Measurements from ENCODE around the gene SLCO2B1.
"Not testable (repeated sequence)": the region's sequence is repeated elsewhere in the genome, so short reads cannot be mapped to it uniquely, and the experiment has no call there.

The SLCO2B1 gene, protein sequence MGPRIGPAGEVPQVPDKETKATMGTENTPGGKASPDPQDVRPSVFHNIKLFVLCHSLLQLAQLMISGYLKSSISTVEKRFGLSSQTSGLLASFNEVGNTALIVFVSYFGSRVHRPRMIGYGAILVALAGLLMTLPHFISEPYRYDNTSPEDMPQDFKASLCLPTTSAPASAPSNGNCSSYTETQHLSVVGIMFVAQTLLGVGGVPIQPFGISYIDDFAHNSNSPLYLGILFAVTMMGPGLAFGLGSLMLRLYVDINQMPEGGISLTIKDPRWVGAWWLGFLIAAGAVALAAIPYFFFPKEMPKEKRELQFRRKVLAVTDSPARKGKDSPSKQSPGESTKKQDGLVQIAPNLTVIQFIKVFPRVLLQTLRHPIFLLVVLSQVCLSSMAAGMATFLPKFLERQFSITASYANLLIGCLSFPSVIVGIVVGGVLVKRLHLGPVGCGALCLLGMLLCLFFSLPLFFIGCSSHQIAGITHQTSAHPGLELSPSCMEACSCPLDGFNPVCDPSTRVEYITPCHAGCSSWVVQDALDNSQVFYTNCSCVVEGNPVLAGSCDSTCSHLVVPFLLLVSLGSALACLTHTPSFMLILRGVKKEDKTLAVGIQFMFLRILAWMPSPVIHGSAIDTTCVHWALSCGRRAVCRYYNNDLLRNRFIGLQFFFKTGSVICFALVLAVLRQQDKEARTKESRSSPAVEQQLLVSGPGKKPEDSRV
- total RNA-seq: 0 reads per million in 3 donors

- no peaks in the 10 kb centered on the region for H3K4me1 ChIP-seq (ENCODE audit: control insufficient read depth, insufficient read depth, low read length, poor library complexity, severe bottlenecking)
- no peaks in the 10 kb centered on the region for H3K9me3 ChIP-seq (ENCODE audit: control insufficient read depth, low read length)
- no peaks in the 10 kb centered on the region for H3K36me3 ChIP-seq (ENCODE audit: control insufficient read depth, insufficient read depth, low read length)
- no peak within 1 kb of the TSS for H3K27ac ChIP-seq (ENCODE audit: insufficient read depth, low read length, poor library complexity, severe bottlenecking)
- no peak for DNase-seq
- no peaks in the 10 kb centered on the region for H3K27me3 ChIP-seq (replicated peaks; ENCODE audit: control insufficient read depth, insufficient read depth, low read length, poor library complexity, severe bottlenecking)
- H3K4me3 ChIP-seq (ENCODE audit: insufficient read depth, low read depth, low read length, poor library complexity, severe bottlenecking): no peak within 1 kb of the TSS
Measured at GRCh38 chr11:75150879-75151278, at the start of gene SLCO2B1. Gene SLCO2B1 (plus strand): TSS chr11:75151107. CDS start chr11:75151382, 275 bp downstream.

GRCh38 chr11:75101424-75102128 is 49.3 kb upstream of the SLCO2B1 start:
- H3K4me1 ChIP-seq (ENCODE audit: control insufficient read depth, insufficient read depth, low read length, poor library complexity, severe bottlenecking): no peaks in the 10 kb centered on the region
- H3K27me3 ChIP-seq (replicated peaks; ENCODE audit: control insufficient read depth, insufficient read depth, low read length, poor library complexity, severe bottlenecking): no peaks in the 10 kb centered on the region
- H3K27ac ChIP-seq (ENCODE audit: insufficient read depth, low read length, poor library complexity, severe bottlenecking): no peak overlapping the region
- no peak for DNase-seq
- no peak overlapping the region for H3K4me3 ChIP-seq (ENCODE audit: insufficient read depth, low read depth, low read length, poor library complexity, severe bottlenecking)
- no peaks in the 10 kb centered on the region for H3K36me3 ChIP-seq (ENCODE audit: control insufficient read depth, insufficient read depth, low read length)
- H3K9me3 ChIP-seq (ENCODE audit: control insufficient read depth, low read length): no peaks in the 10 kb centered on the region

GRCh38 chr11:75103380-75104026 is 47.4 kb upstream of the SLCO2B1 start:
- no peak overlapping the region for H3K27ac ChIP-seq (ENCODE audit: insufficient read depth, low read length, poor library complexity, severe bottlenecking)
- no peaks in the 10 kb centered on the region for H3K4me1 ChIP-seq (ENCODE audit: control insufficient read depth, insufficient read depth, low read length, poor library complexity, severe bottlenecking)
- H3K4me3 ChIP-seq (ENCODE audit: insufficient read depth, low read depth, low read length, poor library complexity, severe bottlenecking): no peak overlapping the region
- H3K9me3 ChIP-seq (ENCODE audit: control insufficient read depth, low read length): no peaks in the 10 kb centered on the region
- H3K27me3 ChIP-seq (replicated peaks; ENCODE audit: control insufficient read depth, insufficient read depth, low read length, poor library complexity, severe bottlenecking): no peaks in the 10 kb centered on the region
- DNase-seq: no peak
- no peaks in the 10 kb centered on the region for H3K36me3 ChIP-seq (ENCODE audit: control insufficient read depth, insufficient read depth, low read length)

- Histone ChIP-seq H3K27ac (ENCODE audit: insufficient read depth, low read length, poor library complexity, severe bottlenecking) (no peak overlapping the region), H3K9me3 (ENCODE audit: control insufficient read depth, low read length) (no peaks in the 10 kb centered on the region), H3K4me3 (ENCODE audit: insufficient read depth, low read depth, low read length, poor library complexity, severe bottlenecking) (no peak overlapping the region), H3K36me3 (ENCODE audit: control insufficient read depth, insufficient read depth, low read length) (no peaks in the 10 kb centered on the region), H3K27me3 (replicated peaks; ENCODE audit: control insufficient read depth, insufficient read depth, low read length, poor library complexity, severe bottlenecking) (no peaks in the 10 kb centered on the region), H3K4me1 (ENCODE audit: control insufficient read depth, insufficient read depth, low read length, poor library complexity, severe bottlenecking) (no peaks in the 10 kb centered on the region)
- DNase-seq: no peak
Measured at GRCh38 chr11:75105462-75105925, 45.4 kb upstream of the SLCO2B1 start.

DNA sequence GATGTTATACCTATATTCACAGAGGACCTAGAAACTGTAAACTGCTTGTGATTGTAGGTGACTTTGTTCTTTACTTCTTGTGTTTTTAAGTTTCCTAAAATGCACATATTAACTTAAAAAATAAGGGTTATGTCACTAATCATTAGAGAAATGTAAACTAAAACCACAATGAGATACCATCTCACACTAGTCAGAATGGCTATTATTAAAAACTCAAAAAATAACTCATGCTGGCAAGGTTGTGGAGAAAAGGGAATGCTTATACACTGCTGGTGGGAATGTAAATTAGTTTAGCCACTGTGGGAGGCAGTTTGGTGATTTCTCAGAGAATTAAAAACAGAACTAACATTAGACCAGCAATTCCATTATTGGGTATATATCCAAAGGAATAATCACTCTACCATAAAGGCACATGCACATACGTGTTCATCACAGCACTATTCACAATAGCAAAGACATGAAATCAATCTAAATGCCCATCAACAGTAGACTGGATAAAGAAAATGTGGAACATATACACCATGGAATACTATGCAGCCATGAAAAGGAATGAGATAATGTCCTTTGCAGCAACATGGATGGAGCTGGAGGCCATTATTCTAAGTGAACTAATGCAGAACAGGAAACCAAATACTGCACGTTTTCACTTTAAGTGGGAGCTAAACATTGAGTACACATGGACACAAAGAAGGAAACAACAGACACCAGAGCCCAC is 44.8 kb upstream of the SLCO2B1 start:
- not testable (repeated sequence) for H3K36me3 ChIP-seq (ENCODE audit: control insufficient read depth, insufficient read depth, low read length); H3K9me3 ChIP-seq (ENCODE audit: control insufficient read depth, low read length); DNase-seq

DNA sequence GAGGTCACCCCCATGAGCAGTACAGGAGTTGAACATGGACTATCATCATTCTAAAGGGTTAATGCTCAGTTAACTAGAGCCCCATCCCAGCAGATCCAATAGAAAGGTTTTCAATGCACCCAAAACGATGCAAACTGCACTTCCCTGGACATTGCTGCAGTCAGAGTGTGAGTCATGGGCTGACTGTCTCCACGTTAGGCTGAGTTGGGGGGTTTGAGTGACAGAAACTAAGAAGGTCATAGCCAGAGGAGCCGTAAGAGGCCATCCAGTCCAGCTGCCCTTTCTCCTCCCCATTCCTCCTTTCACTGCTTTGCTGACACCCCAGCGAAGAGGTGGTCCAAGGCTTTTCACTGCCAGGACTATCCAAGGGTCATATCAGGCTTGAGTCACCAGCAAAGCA is 43.7 kb upstream of the SLCO2B1 start:
- H3K27me3 ChIP-seq (replicated peaks; ENCODE audit: control insufficient read depth, insufficient read depth, low read length, poor library complexity, severe bottlenecking): no peaks in the 10 kb centered on the region
- no peak for DNase-seq
- no peaks in the 10 kb centered on the region for H3K4me1 ChIP-seq (ENCODE audit: control insufficient read depth, insufficient read depth, low read length, poor library complexity, severe bottlenecking)
- H3K4me3 ChIP-seq (ENCODE audit: insufficient read depth, low read depth, low read length, poor library complexity, severe bottlenecking): no peak overlapping the region
- no peaks in the 10 kb centered on the region for H3K9me3 ChIP-seq (ENCODE audit: control insufficient read depth, low read length)
- H3K36me3 ChIP-seq (ENCODE audit: control insufficient read depth, insufficient read depth, low read length): no peaks in the 10 kb centered on the region
- H3K27ac ChIP-seq (ENCODE audit: insufficient read depth, low read length, poor library complexity, severe bottlenecking): no peak overlapping the region

More for the DNA sequence above, 44.8 kb upstream of the SLCO2B1 start:
- not testable (repeated sequence) for H3K4me1 ChIP-seq (ENCODE audit: control insufficient read depth, insufficient read depth, low read length, poor library complexity, severe bottlenecking); H3K4me3 ChIP-seq (ENCODE audit: insufficient read depth, low read depth, low read length, poor library complexity, severe bottlenecking); H3K27ac ChIP-seq (ENCODE audit: insufficient read depth, low read length, poor library complexity, severe bottlenecking); H3K27me3 ChIP-seq (replicated peaks; ENCODE audit: control insufficient read depth, insufficient read depth, low read length, poor library complexity, severe bottlenecking)

GRCh38 chr11:75112200-75112599 is 38.7 kb upstream of the SLCO2B1 start:
- Histone ChIP-seq H3K9me3 (ENCODE audit: control insufficient read depth, low read length) (no peaks in the 10 kb centered on the region), H3K27me3 (replicated peaks; ENCODE audit: control insufficient read depth, insufficient read depth, low read length, poor library complexity, severe bottlenecking) (no peaks in the 10 kb centered on the region), H3K4me3 (ENCODE audit: insufficient read depth, low read depth, low read length, poor library complexity, severe bottlenecking) (no peak overlapping the region), H3K27ac (ENCODE audit: insufficient read depth, low read length, poor library complexity, severe bottlenecking) (no peak overlapping the region), H3K36me3 (ENCODE audit: control insufficient read depth, insufficient read depth, low read length) (no peaks in the 10 kb centered on the region), H3K4me1 (ENCODE audit: control insufficient read depth, insufficient read depth, low read length, poor library complexity, severe bottlenecking) (no peaks in the 10 kb centered on the region)
- DNase-seq: no peak

- Histone ChIP-seq H3K4me3 (ENCODE audit: insufficient read depth, low read depth, low read length, poor library complexity, severe bottlenecking) (no peak overlapping the region), H3K27ac (ENCODE audit: insufficient read depth, low read length, poor library complexity, severe bottlenecking) (no peak overlapping the region), H3K9me3 (ENCODE audit: control insufficient read depth, low read length) (no peaks in the 10 kb centered on the region), H3K36me3 (ENCODE audit: control insufficient read depth, insufficient read depth, low read length) (no peaks in the 10 kb centered on the region), H3K27me3 (replicated peaks; ENCODE audit: control insufficient read depth, insufficient read depth, low read length, poor library complexity, severe bottlenecking) (no peaks in the 10 kb centered on the region), H3K4me1 (ENCODE audit: control insufficient read depth, insufficient read depth, low read length, poor library complexity, severe bottlenecking) (no peaks in the 10 kb centered on the region)
- no peak for DNase-seq
Measured at GRCh38 chr11:75113030-75113429, 37.9 kb upstream of the SLCO2B1 start.

DNA sequence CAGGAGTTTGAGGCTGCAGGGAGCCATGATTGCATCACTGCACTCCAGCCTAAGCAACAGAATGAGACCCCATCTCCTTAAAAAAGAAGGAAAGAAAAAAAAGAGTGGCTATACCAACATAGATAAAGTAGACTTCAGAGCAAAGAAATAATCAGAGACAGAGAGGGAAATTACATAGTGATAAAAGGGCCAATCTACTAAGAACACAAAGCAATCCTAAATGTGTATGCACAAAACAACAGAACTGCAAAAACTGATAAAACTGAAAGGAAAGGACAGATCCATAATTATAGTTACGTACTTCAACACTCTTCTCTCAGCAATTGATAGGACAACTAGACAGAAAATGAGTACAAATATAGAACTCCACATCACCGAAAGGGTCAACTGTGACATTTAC is 36.4 kb upstream of the SLCO2B1 start:
- Histone ChIP-seq H3K4me1 (ENCODE audit: control insufficient read depth, insufficient read depth, low read length, poor library complexity, severe bottlenecking) (no peaks in the 10 kb centered on the region), H3K4me3 (ENCODE audit: insufficient read depth, low read depth, low read length, poor library complexity, severe bottlenecking) (no peak overlapping the region), H3K27me3 (replicated peaks; ENCODE audit: control insufficient read depth, insufficient read depth, low read length, poor library complexity, severe bottlenecking) (no peaks in the 10 kb centered on the region), H3K36me3 (ENCODE audit: control insufficient read depth, insufficient read depth, low read length) (no peaks in the 10 kb centered on the region), H3K9me3 (ENCODE audit: control insufficient read depth, low read length) (no peaks in the 10 kb centered on the region), H3K27ac (ENCODE audit: insufficient read depth, low read length, poor library complexity, severe bottlenecking) (no peak overlapping the region)
- no peak for DNase-seq
